ENCODE data around the gene FAM83B. TPM values are rescaled to one million over a fixed set of nuclear protein-coding genes. Genes with fewer than 3 reads are reported as not detected.

Gene FAM83B
- total and polyA plus RNA-seq, 2 donors (not counting 3 experiments of a cell fraction or from before 2014, with no cell fraction given): not detected

GRCh38 chr6:54830216-54830615, 16.4 kb upstream of the FAM83B start:
- Histone ChIP-seq H3K79me2 (ENCODE audit: control insufficient read depth, insufficient read depth, low read length) (no peaks in the 10 kb centered on the region), H3K4me1 (ENCODE audit: control insufficient read depth, extremely low read depth, insufficient read depth, low read length) (no peaks in the 10 kb centered on the region), H3K4me3 (replicated peaks in 1 of 3; ENCODE audit: insufficient read depth in 1 of 3, low read depth in 1 of 3, low read length in 3 of 3) (no peak overlapping the region), H3K4me2 (ENCODE audit: insufficient read depth, low read length) (no peak overlapping the region), H3K9ac (replicated peaks; ENCODE audit: extremely low read depth, insufficient read depth, low read length) (no peak overlapping the region), H3K27ac (ENCODE audit: insufficient read depth, low read depth, low read length) (no peak overlapping the region), H4K20me1 (replicated peaks; ENCODE audit: control insufficient read depth, extremely low read depth, insufficient read depth, low read length) (no peaks in the 10 kb centered on the region), H3K9me1 (replicated peaks; ENCODE audit: control insufficient read depth, extremely low read depth, insufficient read depth, low read length) (no peaks in the 10 kb centered on the region), H3K36me3 (ENCODE audit: control insufficient read depth in 2 of 2, extremely low read depth in 1 of 2, insufficient read depth in 2 of 2, low read length in 2 of 2) (no peaks in the 10 kb centered on the region), H3K9me3 (replicated peaks; ENCODE audit: control insufficient read depth, insufficient read depth, low read length) (no peaks in the 10 kb centered on the region), H2AFZ (ENCODE audit: low read depth, low read length) (no peak overlapping the region), H3K27me3 (ENCODE audit: control insufficient read depth in 2 of 2, insufficient read depth in 2 of 2, low read length in 2 of 2) (no peaks in the 10 kb centered on the region)
- FAIRE-seq (no peak), DNase-seq (ENCODE audit: low read depth, low spot score) (no peak)
- BruUV-seq (replicated peaks): no TSS peak
- CTCF ChIA-PET: no interaction called here
- dilution Hi-C loops (cut with MboI; ENCODE audit: extremely low pct_ligation_motif_present, low sequenced_read_pairs) (no loop called here), intact Hi-C loops (cut with micrococcal nuclease) (no loop called here)
- POLR2A ChIA-PET: no interaction called here
- TF ChIP-seq EZH2 (IDR thresholded peaks at IDR 0.05; ENCODE audit: borderline replicate concordance, low read depth, low read length, severe bottlenecking) (no peak), FOS (IDR thresholded peaks at IDR 0.05; ENCODE audit: borderline replicate concordance, insufficient read depth, low read length) (no peak), MYC (IDR thresholded peaks at IDR 0.05; ENCODE audit: low read depth, low read length) (no peak), CTCF (IDR thresholded peaks at IDR 0.05; ENCODE audit: extremely low read depth in 1 of 2, insufficient read depth in 1 of 2, low read depth in 1 of 2, low read length in 2 of 2) (no peak), POLR2AphosphoS5 (IDR thresholded peaks at IDR 0.05; ENCODE audit: insufficient read depth, low read depth, low read length) (no peak), MAX (IDR thresholded peaks at IDR 0.05; ENCODE audit: insufficient read depth, insufficient read length) (no peak), POLR2A (IDR thresholded peaks at IDR 0.05; ENCODE audit: low read depth, low read length) (no peak), JUN (IDR thresholded peaks at IDR 0.05; ENCODE audit: borderline replicate concordance, insufficient read depth, insufficient read length, low read depth) (no peak), GATA2 (IDR thresholded peaks at IDR 0.05; ENCODE audit: insufficient read depth, insufficient read length, low read depth, low read length) (no peak)

All from endothelial cell of umbilical vein (primary cell).